ENCODE measurements around the gene PRDM16. TPM values are rescaled to one million over a fixed set of nuclear protein-coding genes. Genes with fewer than 3 reads are reported as not detected.

The PRDM16 gene
- total RNA-seq, 1 donor from 2014 or later, result 21.4 TPM

DNA sequence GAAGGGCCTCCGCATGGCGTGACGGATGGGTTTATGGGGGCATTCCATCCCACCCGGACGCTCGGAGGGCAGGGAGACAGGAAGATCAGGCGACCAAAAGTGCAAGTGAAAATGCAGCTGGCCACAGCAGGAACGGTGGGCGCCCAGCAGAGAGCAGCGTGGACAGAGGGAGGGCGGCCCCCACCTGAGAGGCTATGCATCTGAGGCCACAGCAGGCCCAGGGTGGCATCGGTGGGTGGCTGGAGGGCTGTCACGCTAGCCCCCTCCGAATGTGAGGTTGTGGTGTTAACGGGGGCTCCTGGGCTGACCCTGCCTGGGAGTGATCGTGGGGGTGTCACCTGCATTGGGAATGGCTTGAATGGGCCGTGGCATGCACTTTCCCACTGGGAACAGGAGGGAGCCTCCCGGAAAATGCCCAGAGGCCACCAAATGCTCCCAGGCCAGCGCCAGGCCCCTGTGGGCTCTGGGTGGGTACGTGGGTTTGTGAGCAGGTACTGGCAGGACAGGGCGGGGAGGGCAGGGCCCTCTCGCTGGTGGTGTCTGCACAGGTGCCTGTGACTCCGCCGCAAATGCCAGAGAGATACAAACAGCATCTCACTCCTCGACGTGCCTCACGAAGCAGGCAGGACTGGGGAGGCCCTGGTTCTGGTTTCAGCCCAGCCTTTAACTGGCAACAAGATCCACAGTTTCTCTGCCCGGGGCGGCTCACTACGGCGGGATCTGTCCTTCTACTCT lies 172.8 kb downstream of the PRDM16 start:
- no peak for DNase-seq (ENCODE audit: low spot score)
- H3K27me3 Mint-ChIP-seq (ENCODE audit: unreplicated experiment), result peaks cover 10% of the 10 kb centered on the region
- TF ChIP-seq, protein P1, sequence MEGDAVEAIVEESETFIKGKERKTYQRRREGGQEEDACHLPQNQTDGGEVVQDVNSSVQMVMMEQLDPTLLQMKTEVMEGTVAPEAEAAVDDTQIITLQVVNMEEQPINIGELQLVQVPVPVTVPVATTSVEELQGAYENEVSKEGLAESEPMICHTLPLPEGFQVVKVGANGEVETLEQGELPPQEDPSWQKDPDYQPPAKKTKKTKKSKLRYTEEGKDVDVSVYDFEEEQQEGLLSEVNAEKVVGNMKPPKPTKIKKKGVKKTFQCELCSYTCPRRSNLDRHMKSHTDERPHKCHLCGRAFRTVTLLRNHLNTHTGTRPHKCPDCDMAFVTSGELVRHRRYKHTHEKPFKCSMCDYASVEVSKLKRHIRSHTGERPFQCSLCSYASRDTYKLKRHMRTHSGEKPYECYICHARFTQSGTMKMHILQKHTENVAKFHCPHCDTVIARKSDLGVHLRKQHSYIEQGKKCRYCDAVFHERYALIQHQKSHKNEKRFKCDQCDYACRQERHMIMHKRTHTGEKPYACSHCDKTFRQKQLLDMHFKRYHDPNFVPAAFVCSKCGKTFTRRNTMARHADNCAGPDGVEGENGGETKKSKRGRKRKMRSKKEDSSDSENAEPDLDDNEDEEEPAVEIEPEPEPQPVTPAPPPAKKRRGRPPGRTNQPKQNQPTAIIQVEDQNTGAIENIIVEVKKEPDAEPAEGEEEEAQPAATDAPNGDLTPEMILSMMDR (IDR thresholded peaks at IDR 0.05; ENCODE audit: unreplicated experiment), result no peak
- no peaks in the 10 kb centered on the region for H3K36me3 Mint-ChIP-seq (ENCODE audit: low read depth, unreplicated experiment)
- no peak overlapping the region for H3K27ac Mint-ChIP-seq (ENCODE audit: unreplicated experiment)
- no peak overlapping the region for H3K4me3 Mint-ChIP-seq (ENCODE audit: unreplicated experiment)
- H3K9me3 Mint-ChIP-seq (ENCODE audit: unreplicated experiment), result no peaks in the 10 kb centered on the region
- H3K4me1 Mint-ChIP-seq (ENCODE audit: unreplicated experiment), result peaks cover 12% of the 10 kb centered on the region

DNA sequence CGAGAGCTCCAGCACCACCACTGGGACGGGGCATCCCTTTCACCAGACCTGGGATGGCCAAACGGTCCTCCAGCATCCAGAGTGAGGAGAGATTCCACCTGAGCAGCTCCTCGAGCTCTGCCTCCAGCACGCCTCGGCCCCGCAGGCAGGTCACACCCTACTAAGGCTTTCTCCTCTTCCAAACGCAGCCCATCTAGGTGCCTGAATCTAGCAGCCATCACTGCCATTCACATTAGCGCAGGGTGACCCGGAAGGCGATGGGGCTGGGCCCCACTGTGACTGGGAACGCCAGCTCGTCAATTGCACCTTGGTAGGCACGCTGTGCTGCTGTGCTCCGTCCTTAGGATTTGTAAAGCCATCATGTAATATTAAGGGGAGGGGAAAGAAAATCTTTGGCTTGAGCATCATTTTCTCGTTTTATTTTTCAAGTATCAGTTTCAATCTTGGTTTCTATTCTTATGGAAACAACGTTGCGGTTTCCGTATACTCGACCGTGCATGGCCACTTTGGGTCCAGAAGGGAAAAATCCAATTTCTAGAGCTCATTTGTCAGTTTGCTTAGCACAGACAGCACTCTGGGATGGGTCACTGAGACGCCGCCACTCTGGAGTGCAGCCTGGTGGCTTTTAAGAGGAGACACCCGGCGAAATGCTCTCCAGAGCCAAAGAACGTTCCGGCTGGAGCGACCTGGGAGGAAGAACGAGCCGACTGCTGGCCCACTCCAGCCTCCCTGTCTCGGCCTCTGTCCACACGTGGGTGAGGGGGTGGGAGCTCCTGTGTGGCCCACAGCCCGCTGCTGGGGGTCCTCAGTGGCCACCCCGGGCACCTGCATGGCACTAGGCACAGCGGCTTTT lies 173.6 kb downstream of the PRDM16 start:
- Mint-ChIP-seq H3K9me3 (ENCODE audit: unreplicated experiment) (no peaks in the 10 kb centered on the region), H3K27me3 (ENCODE audit: unreplicated experiment) (peaks cover 10% of the 10 kb centered on the region), H3K36me3 (ENCODE audit: low read depth, unreplicated experiment) (no peaks in the 10 kb centered on the region), H3K4me3 (ENCODE audit: unreplicated experiment) (no peak overlapping the region), H3K27ac (ENCODE audit: unreplicated experiment) (no peak overlapping the region), H3K4me1 (ENCODE audit: unreplicated experiment) (peaks cover 18% of the 10 kb centered on the region)
- TF ChIP-seq, protein P1 (IDR thresholded peaks at IDR 0.05; ENCODE audit: unreplicated experiment), result no peak
- no peak for DNase-seq (ENCODE audit: low spot score)

DNA sequence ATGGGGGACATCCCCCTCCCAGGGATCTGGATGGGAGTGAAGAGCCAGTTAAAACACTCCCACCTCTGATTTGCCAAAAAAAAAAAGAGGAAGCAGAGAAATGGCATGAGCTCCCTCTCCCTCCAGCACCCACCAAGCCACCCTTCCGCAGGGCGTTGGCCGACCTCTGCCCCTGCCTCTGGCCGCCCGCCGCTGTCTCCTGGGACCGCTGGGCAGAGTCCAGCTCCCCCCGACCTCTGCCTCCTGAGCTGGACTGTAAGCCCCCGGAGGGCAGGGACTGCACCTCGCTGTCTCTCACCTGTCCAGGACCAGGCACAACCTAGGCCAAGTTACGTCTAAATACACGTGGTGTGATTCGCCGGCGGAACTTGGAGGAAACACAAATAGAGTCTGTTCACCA lies 174.3 kb downstream of the PRDM16 start:
- Mint-ChIP-seq H3K27me3 (ENCODE audit: unreplicated experiment) (peaks cover 10% of the 10 kb centered on the region), H3K4me3 (ENCODE audit: unreplicated experiment) (no peak overlapping the region), H3K4me1 (ENCODE audit: unreplicated experiment) (peaks cover 24% of the 10 kb centered on the region), H3K36me3 (ENCODE audit: low read depth, unreplicated experiment) (no peaks in the 10 kb centered on the region), H3K9me3 (ENCODE audit: unreplicated experiment) (no peaks in the 10 kb centered on the region), H3K27ac (ENCODE audit: unreplicated experiment) (no peak overlapping the region)
- TF ChIP-seq, protein P1 (IDR thresholded peaks at IDR 0.05; ENCODE audit: unreplicated experiment), result no peak
- no peak for DNase-seq (ENCODE audit: low spot score)

DNA sequence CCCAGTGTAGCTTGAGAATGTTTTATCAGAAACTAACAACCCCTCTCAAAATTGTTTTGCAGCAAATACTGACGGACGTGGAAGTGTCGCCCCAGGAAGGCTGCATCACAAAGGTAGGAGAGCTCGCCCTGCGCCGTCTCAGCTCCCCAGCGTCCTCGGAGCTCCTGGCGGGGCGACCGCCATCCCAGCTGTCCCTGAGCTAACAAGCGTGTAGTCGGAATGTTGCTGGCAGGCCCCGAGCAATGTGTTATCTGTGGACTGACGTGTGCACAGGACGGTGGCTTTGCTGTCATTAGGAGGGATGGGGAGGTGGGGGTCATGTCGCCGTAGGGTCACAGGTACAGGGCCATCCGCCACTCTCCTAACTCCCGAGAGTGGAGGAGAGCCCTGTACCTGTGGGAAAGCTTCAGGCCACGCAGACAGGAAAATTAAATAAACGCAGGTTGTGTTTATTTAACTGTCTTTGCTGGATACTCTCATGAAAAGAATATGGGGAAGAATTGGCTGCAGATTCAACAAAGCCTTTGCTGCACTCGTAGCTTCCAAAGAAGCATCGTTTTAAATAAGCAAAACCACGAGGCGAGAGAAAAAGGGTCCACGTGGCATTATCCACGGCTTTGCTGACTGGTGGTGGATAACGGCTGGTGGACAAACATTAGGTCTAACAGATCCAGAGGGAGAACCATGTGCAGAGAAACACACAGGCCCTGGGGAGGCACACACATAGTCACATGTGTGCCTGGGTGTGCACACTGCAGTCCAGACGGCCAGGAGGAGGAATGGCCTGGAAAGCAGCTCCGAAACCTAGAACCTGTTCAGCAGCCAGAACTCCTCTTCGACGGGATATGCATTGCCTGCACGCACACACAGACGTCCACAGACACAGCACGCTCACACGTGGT lies 175.3 kb downstream of the PRDM16 start:
- peaks cover 10% of the 10 kb centered on the region for H3K27me3 Mint-ChIP-seq (ENCODE audit: unreplicated experiment)
- no peaks in the 10 kb centered on the region for H3K36me3 Mint-ChIP-seq (ENCODE audit: low read depth, unreplicated experiment)
- no peak overlapping the region for H3K4me3 Mint-ChIP-seq (ENCODE audit: unreplicated experiment)
- H3K4me1 Mint-ChIP-seq (ENCODE audit: unreplicated experiment), result peaks cover 33% of the 10 kb centered on the region
- no peak for DNase-seq (ENCODE audit: low spot score)
- H3K27ac Mint-ChIP-seq (ENCODE audit: unreplicated experiment), result no peak overlapping the region
- H3K9me3 Mint-ChIP-seq (ENCODE audit: unreplicated experiment), result no peaks in the 10 kb centered on the region
- TF ChIP-seq, protein P1 (IDR thresholded peaks at IDR 0.05; ENCODE audit: unreplicated experiment), result no peak
